Thoracic aorta (tissue), 2 donors: Measurements from ENCODE around the gene TRMT112. TPM values are rescaled to one million over a fixed set of nuclear protein-coding genes. Genes with fewer than 3 reads are reported as not detected.
A peak's percentile ranks its signal among the peaks of the same experiment; 100 is the strongest.

Source experiments
- ATAC-seq: fragments of 150-250 bp; one replicate; pipeline ENCODE4 v1.8.0; 2017; ENCODE audit warnings: low read depth; ENCODE audit not compliant: insufficient number of reproducible peaks, low FRiP score
- DNase-seq: peaks from one replicate; pipeline ENCODE4 v3.0.0-alpha.2; 2020; ENCODE audit warnings: low spot score
- H3K27ac ChIP-seq, 2 donors: fragments of 200-600 bp; sonication (generic); 1 replicate in 1 of 2; 2 replicates in 1 of 2; pipeline ENCODE4 v1.5.1; 2016; ENCODE audit warnings: mild to moderate bottlenecking in 2 of 2, moderate library complexity in 2 of 2
- H3K27me3 ChIP-seq: fragments of 200-600 bp; sonication (generic); replicated peaks from 2 replicates; pipeline ENCODE4 v1.6.0; 2016; ENCODE audit warnings: mild to moderate bottlenecking; ENCODE audit not compliant: insufficient read depth
- H3K36me3 ChIP-seq: fragments of 200-600 bp; sonication (generic); one replicate; pipeline ENCODE4 v1.5.1; 2016
- H3K4me1 ChIP-seq, 2 donors: fragments of 200-600 bp; sonication (generic); 1 replicate in 1 of 2; 2 replicates in 1 of 2; pipeline versions ENCODE4 v1.5.1 to v1.6.0; 2016; ENCODE audit warnings: low read depth in 2 of 2, mild to moderate bottlenecking in 1 of 2; ENCODE audit not compliant: control insufficient read depth in 1 of 2
- H3K4me3 ChIP-seq: fragments of 200-600 bp; sonication (generic); 2 replicates; pipeline ENCODE4 v1.5.1; 2016; ENCODE audit warnings: mild to moderate bottlenecking
- H3K9me3 ChIP-seq: fragments of 200-600 bp; sonication (generic); 2 replicates; pipeline ENCODE4 v1.5.1; 2016
- total RNA-seq, 2 donors: library from RNA; depleted of rRNA; stranded (reverse); fragments of >200 nt; gene quantifications; one replicate each; pipeline versions ENCODE4 v1.1.0 to v1.2.3, GENCODE V29; 2016
- TF ChIP-seq, protein P1 (sequence below): fragments of 200-600 bp; sonication (generic); IDR thresholded peaks from one replicate; pipeline ENCODE4 v1.5.1; 2019; ENCODE audit warnings: antibody characterized with exemption

The TRMT112 gene
- total RNA-seq, 2 donors from 2014 or later, result 157 to 218 TPM

DNA sequence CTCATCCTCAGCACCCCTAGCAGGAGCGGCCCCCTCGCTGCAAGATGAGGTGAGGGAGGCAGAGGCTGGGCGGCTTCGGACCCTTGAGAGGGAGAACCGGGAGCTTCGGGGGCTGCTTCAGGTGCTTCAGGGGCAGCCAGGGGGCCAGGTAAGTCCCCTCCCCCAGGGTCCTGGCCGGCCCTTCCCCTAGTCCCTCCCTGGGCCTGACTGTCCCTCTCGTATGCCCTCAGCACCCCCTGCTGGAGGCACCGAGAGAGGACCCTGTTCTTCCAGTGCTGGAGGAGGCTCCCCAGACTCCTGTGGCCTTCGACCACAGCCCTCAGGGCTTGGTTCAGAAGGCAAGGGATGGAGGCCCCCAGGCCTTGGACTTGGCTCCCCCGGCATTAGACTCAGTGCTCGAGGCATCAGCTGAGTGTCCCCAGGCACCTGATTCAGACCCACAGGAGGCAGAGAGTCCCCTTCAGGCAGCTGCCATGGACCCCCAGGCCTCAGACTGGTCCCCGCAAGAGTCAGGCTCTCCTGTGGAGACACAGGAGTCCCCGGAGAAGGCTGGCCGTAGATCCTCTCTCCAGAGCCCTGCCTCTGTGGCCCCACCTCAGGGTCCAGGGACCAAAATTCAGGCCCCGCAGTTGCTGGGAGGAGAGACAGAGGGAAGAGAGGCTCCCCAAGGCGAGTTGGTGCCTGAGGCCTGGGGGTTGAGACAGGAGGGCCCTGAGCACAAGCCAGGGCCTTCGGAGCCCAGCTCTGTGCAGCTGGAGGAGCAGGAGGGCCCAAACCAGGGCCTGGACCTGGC lies 26.6 kb upstream of the TRMT112 start:
- DNase-seq, result no peak
- peaks cover 3 to 12% of the 10 kb centered on the region in 2 donors for H3K4me1 ChIP-seq
- H3K4me3 ChIP-seq, result no peak overlapping the region
- no peaks in the 10 kb centered on the region for H3K27me3 ChIP-seq
- no peak overlapping the region for H3K27ac ChIP-seq
- TF ChIP-seq, protein P1, sequence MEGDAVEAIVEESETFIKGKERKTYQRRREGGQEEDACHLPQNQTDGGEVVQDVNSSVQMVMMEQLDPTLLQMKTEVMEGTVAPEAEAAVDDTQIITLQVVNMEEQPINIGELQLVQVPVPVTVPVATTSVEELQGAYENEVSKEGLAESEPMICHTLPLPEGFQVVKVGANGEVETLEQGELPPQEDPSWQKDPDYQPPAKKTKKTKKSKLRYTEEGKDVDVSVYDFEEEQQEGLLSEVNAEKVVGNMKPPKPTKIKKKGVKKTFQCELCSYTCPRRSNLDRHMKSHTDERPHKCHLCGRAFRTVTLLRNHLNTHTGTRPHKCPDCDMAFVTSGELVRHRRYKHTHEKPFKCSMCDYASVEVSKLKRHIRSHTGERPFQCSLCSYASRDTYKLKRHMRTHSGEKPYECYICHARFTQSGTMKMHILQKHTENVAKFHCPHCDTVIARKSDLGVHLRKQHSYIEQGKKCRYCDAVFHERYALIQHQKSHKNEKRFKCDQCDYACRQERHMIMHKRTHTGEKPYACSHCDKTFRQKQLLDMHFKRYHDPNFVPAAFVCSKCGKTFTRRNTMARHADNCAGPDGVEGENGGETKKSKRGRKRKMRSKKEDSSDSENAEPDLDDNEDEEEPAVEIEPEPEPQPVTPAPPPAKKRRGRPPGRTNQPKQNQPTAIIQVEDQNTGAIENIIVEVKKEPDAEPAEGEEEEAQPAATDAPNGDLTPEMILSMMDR, result no peak
- H3K36me3 ChIP-seq, result no peaks in the 10 kb centered on the region
- H3K9me3 ChIP-seq, result no peaks in the 10 kb centered on the region
- ATAC-seq, result no peak

DNA sequence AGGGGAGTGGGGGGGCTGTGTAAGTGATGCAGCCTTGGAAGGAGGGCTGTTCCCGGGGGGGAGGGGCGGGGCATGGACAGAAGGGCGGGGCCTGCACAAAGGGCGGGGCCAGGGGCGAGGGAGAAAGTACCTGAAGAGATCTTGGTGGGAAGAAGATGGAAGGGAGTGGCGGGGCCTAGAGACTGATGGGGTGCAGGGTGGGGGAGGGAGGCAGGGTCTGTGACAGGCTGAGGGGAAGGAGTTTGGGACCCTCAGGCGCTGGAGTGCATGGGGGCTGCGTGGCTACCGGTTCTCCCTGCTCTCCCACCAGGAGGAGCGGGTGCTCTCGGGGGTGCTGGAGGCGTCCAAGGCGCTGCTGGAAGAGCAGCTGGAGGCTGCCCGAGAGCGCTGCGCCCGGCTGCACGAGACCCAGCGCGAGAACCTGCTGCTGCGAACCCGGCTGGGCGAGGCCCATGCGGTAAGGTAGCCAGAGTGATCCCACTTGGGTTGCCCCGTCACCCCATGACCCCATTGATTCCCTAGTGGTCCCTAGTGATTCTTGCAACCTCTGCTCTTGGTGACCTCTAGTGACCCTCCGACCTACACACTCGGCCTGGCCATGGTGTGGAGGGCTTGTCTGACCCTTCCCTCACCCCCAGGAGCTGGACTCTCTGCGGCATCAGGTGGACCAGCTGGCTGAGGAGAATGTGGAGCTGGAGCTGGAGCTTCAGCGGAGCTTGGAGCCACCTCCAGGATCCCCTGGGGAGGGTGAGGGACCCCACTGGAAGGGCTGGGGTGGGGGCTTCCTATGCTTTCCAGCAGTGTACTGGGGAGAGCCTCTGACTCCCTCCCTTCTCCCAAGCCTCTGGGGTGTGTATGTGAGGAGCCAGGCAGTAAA lies 25.7 kb upstream of the TRMT112 start:
- Histone ChIP-seq H3K36me3 (no peaks in the 10 kb centered on the region), H3K4me3 (peak overlapping the region; percentile 68), H3K9me3 (no peaks in the 10 kb centered on the region), H3K4me1 (peaks cover 3 to 12% of the 10 kb centered on the region in 2 donors), H3K27ac (no peak overlapping the region), H3K27me3 (no peaks in the 10 kb centered on the region)
- DNase-seq (no peak), ATAC-seq (no peak)
- TF ChIP-seq, protein P1, result no peak

DNA sequence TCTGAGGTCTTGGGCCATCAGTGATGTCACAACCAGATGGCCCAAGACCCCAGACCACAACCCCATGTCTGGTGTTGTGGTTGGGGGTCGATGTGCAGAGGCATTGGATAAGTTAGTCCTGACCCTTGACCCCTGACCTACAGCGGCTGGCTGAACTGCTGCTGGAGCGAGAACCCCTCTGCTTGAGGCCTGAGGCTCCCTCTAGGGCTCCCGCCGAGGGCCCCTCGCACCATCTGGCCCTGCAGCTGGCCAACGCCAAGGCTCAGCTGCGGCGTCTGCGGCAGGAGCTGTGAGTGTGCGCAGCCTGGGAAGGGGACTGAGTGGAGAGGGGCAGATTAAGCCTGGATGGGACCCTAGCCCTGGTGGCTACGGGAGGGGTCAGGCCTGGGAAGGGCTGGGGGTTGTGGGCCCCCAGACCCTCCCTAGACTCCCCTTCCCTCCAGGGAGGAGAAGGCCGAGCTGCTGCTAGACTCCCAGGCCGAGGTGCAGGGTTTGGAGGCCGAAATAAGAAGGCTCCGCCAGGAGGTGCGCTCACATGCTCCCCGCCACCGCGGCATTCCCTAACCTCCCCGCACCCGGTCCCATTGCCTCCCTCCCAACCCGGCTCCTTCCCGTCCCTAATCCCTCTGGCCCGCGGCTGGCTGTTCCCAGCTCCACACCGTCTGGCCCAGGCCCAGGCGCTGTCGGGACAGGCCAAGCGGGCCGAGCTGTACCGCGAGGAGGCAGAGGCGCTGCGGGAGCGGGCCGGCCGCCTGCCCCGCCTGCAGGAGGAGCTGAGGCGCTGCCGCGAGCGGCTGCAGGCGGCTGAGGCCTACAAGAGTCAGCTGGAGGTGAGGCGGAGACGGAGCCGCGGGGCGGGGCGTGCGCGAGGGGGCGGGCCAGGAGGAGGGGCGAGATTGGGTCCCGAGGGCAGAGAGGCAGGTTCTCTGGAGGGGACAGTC lies 24.8 kb upstream of the TRMT112 start:
- H3K9me3 ChIP-seq, result no peaks in the 10 kb centered on the region
- peak; percentile 46 for DNase-seq
- peak overlapping the region; percentile 63 to 66 for H3K27ac ChIP-seq
- peaks cover 3 to 12% of the 10 kb centered on the region in 2 donors for H3K4me1 ChIP-seq
- H3K27me3 ChIP-seq, result no peaks in the 10 kb centered on the region
- no peaks in the 10 kb centered on the region for H3K36me3 ChIP-seq
- H3K4me3 ChIP-seq, result peak overlapping the region; percentile 68
- peak; percentile 61 for ATAC-seq
- TF ChIP-seq, protein P1, result peak; percentile 50

DNA sequence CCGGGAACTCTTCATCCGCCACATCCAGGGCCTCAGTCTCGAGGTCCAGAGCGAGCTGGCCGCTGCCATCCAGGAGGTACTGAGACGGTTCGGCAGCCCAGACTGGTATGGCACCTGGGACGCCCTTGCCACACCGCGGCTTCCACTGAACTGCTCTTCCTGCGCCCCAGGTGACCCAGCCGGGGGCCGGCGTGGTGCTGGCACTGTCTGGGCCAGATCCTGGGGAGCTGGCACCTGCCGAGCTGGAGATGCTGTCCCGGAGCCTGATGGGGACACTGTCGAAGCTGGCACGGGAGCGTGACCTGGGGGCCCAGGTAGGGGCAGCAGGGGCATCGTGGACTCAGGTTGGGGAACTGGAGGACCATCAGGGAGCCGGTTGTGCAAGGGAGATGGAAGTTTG lies 24.1 kb upstream of the TRMT112 start:
- H3K4me1 ChIP-seq, result peaks cover 3 to 12% of the 10 kb centered on the region in 2 donors
- H3K36me3 ChIP-seq, result no peaks in the 10 kb centered on the region
- no peak overlapping the region for H3K27ac ChIP-seq
- no peak overlapping the region for H3K4me3 ChIP-seq
- no peaks in the 10 kb centered on the region for H3K27me3 ChIP-seq
- TF ChIP-seq, protein P1, result no peak
- no peaks in the 10 kb centered on the region for H3K9me3 ChIP-seq
- DNase-seq (no peak), ATAC-seq (no peak)
